ENCODE measurements around the gene CEP57. TPM values are rescaled to one million over a fixed set of nuclear protein-coding genes. Genes with fewer than 3 reads are reported as not detected.
"Not testable (repeated sequence)": the region's sequence is repeated elsewhere in the genome, so short reads cannot be mapped to it uniquely, and the experiment has no call there.

Gene CEP57
- total RNA-seq, 1 donor from 2014 or later: 43.2 TPM

GRCh38 chr11:95849087-95849825 is 59.0 kb downstream of the CEP57 start:
- H3K4me3 ChIP-seq: no peak overlapping the region
- no peaks in the 10 kb centered on the region for H3K27me3 ChIP-seq
- peaks cover 0 to 21% of the 10 kb centered on the region in 2 donors for H3K36me3 ChIP-seq
- H3K4me1 ChIP-seq: no peaks in the 10 kb centered on the region
- no peak overlapping the region for H3K27ac ChIP-seq
- intact Hi-C loops (cut with DNase I): loop anchor here (10.0 kb wide), 1 partner anchor 546 kb away; the partner anchor contains the start of gene JRKL
- no peak for DNase-seq (ENCODE audit: extremely low spot score in 2 of 2)
- no peaks in the 10 kb centered on the region for H3K9me3 ChIP-seq
- TF ChIP-seq POLR2AphosphoS5 (IDR thresholded peaks at IDR 0.05; ENCODE audit: insufficient read depth in 1 of 2, low read depth in 1 of 2) (no peak), POLR2A (IDR thresholded peaks at IDR 0.05) (no peak)
- TF ChIP-seq, protein P1, sequence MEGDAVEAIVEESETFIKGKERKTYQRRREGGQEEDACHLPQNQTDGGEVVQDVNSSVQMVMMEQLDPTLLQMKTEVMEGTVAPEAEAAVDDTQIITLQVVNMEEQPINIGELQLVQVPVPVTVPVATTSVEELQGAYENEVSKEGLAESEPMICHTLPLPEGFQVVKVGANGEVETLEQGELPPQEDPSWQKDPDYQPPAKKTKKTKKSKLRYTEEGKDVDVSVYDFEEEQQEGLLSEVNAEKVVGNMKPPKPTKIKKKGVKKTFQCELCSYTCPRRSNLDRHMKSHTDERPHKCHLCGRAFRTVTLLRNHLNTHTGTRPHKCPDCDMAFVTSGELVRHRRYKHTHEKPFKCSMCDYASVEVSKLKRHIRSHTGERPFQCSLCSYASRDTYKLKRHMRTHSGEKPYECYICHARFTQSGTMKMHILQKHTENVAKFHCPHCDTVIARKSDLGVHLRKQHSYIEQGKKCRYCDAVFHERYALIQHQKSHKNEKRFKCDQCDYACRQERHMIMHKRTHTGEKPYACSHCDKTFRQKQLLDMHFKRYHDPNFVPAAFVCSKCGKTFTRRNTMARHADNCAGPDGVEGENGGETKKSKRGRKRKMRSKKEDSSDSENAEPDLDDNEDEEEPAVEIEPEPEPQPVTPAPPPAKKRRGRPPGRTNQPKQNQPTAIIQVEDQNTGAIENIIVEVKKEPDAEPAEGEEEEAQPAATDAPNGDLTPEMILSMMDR (IDR thresholded peaks at IDR 0.05): peak in 2 of 3 experiments; percentile 17 to 43

- Histone ChIP-seq H3K27me3 (no peaks in the 10 kb centered on the region), H3K9me3 (no peaks in the 10 kb centered on the region), H3K27ac (no peak overlapping the region), H3K36me3 (peaks cover 0 to 19% of the 10 kb centered on the region in 2 donors), H3K4me3 (no peak overlapping the region), H3K4me1 (no peaks in the 10 kb centered on the region)
- intact Hi-C loops (cut with DNase I): loop anchor here (10.0 kb wide), 1 partner anchor 495 kb away; the partner anchor contains the start of gene MAML2
- DNase-seq (ENCODE audit: extremely low spot score in 2 of 2): no peak
- no peak for TF ChIP-seq POLR2A (IDR thresholded peaks at IDR 0.05)
- no peak for TF ChIP-seq POLR2AphosphoS5 (IDR thresholded peaks at IDR 0.05; ENCODE audit: insufficient read depth in 1 of 2, low read depth in 1 of 2)
- TF ChIP-seq, protein P1 (IDR thresholded peaks at IDR 0.05): no peak
Observed at GRCh38 chr11:95850137-95850536, 59.8 kb downstream of the CEP57 start.

- TF ChIP-seq, protein P1 (IDR thresholded peaks at IDR 0.05): no peak
- TF ChIP-seq POLR2AphosphoS5 (IDR thresholded peaks at IDR 0.05; ENCODE audit: insufficient read depth in 1 of 2, low read depth in 1 of 2) (no peak), POLR2A (IDR thresholded peaks at IDR 0.05) (no peak)
- peaks cover 0 to 4% of the 10 kb centered on the region in 2 donors for H3K36me3 ChIP-seq
- intact Hi-C loops (cut with DNase I): loop anchor here (10.0 kb wide), 1 partner anchor 492 kb away; the partner anchor contains the start of gene MAML2
- no peaks in the 10 kb centered on the region for H3K4me1 ChIP-seq
- DNase-seq (ENCODE audit: extremely low spot score in 2 of 2): no peak
- H3K27me3 ChIP-seq: no peaks in the 10 kb centered on the region
- no peak overlapping the region for H3K4me3 ChIP-seq
- H3K9me3 ChIP-seq: no peaks in the 10 kb centered on the region
- H3K27ac ChIP-seq: no peak overlapping the region
Observed at GRCh38 chr11:95853138-95853537, 62.8 kb downstream of the CEP57 start.

DNA sequence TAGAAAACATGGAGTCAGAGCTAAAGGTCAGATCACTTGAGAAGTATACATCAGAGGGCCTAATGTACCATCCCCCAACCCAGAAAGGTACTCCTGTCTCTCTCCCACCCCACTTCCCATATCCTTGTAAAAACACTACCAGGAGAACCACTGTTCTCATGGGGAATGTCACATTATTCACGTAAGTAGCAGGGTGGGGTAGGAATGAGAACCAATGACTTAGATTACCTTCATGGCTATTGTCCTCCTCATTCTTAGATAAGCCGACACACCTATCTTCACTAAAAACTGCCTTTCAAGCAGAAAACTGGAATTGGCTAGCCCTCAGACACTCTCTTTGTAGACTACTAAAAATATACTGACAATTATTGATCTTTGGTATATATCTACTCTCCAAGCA is 63.6 kb downstream of the CEP57 start:
- TF ChIP-seq, protein P1 (IDR thresholded peaks at IDR 0.05): no peak
- TF ChIP-seq POLR2A (IDR thresholded peaks at IDR 0.05) (no peak), POLR2AphosphoS5 (IDR thresholded peaks at IDR 0.05; ENCODE audit: insufficient read depth in 1 of 2, low read depth in 1 of 2) (no peak)
- H3K27me3 ChIP-seq: no peaks in the 10 kb centered on the region
- peaks cover 0 to 4% of the 10 kb centered on the region in 2 donors for H3K36me3 ChIP-seq
- no peak overlapping the region for H3K4me3 ChIP-seq
- intact Hi-C loops (cut with DNase I): loop anchor here (10.0 kb wide), 1 partner anchor 491 kb away; the partner anchor contains the start of gene MAML2
- H3K4me1 ChIP-seq: no peaks in the 10 kb centered on the region
- H3K9me3 ChIP-seq: no peaks in the 10 kb centered on the region
- no peak overlapping the region for H3K27ac ChIP-seq
- no peak for DNase-seq (ENCODE audit: extremely low spot score in 2 of 2)

DNA sequence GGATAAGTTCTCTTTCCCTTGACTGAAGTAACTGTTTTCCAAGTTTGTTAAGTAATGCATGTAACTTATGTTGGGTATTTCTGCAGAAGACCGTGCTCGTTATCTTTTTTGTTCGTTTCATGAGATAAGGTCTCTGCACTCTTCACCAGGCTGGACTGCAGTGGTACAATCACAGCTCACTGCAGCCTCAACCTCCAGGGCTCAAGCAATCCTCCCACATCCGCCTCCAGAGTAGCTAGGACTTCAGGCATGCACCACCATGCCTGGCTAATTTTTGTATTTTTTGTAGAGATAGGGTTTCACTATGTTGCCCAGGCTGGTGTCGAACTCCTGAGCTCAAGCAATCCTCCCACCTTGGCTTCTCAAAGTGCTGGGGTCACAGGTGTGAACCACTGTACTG is 64.1 kb downstream of the CEP57 start:
- not testable (repeated sequence) for H3K27ac ChIP-seq; H3K36me3 ChIP-seq; H3K4me3 ChIP-seq; DNase-seq (ENCODE audit: extremely low spot score in 2 of 2); H3K9me3 ChIP-seq; H3K4me1 ChIP-seq; H3K27me3 ChIP-seq
- intact Hi-C loops (cut with DNase I): loop anchor here (10.0 kb wide), 1 partner anchor 490 kb away; the partner anchor contains the start of gene MAML2

DNA sequence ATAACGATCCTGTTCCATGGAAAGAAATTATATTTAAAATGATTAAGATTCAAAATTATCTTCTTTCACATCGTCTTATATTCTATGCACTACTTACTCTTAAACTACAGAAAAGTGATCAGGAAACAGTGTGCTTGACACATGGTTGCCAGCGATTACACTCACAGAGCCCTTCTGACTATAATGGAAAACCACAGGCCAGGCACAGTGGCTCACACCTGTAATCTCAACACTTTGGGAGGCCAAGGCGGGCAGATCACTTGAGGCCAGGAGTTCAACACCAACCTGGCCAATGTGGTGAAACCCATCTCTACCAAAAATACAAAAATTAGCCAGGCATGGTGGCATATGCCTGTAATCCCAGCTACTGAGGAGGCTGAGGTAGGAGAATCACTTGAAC is 69.7 kb downstream of the CEP57 start:
- intact Hi-C loops (cut with DNase I); DNase-seq (ENCODE audit: extremely low spot score in 2 of 2): not testable (repeated sequence)
- peaks cover 0 to 18% of the 10 kb centered on the region in 2 donors for H3K36me3 ChIP-seq

More for the DNA sequence above, 69.7 kb downstream of the CEP57 start:
- H3K4me3 ChIP-seq, H3K27me3 ChIP-seq, H3K4me1 ChIP-seq, H3K9me3 ChIP-seq, H3K27ac ChIP-seq: not testable (repeated sequence)

Data from vagina (tissue), 2 donors.